ENCODE data around the gene GPX3. TPM values are rescaled to one million over a fixed set of nuclear protein-coding genes. Genes with fewer than 3 reads are reported as not detected.

The GPX3 gene
- total RNA-seq, 1 experiment from 2014 or later = 20.4 TPM

GRCh38 chr5:151008210-151008491 is 12.2 kb upstream of the GPX3 start:
- Histone ChIP-seq H4K20me1 (ENCODE audit: control insufficient read depth, insufficient read depth, insufficient read length) (no peaks in the 10 kb centered on the region), H4K5ac (ENCODE audit: insufficient read length, low read depth, low read length) (no peak overlapping the region), H2AFZ (ENCODE audit: low read length) (no peak overlapping the region), H3T11ph (ENCODE audit: low read length) (no peak overlapping the region), H3K4ac (ENCODE audit: low read depth, low read length) (no peak overlapping the region), H3K14ac (ENCODE audit: insufficient read depth, low read length) (no peak overlapping the region), H3K23me2 (ENCODE audit: insufficient read length, low read depth, low read length, poor library complexity, severe bottlenecking) (no peaks in the 10 kb centered on the region), H3K18ac (ENCODE audit: insufficient read length, low read depth, low read length) (no peak overlapping the region), H3K9me3 (ENCODE audit: control insufficient read depth, low read depth, low read length) (no peaks in the 10 kb centered on the region), H2BK120ac (ENCODE audit: low read depth, low read length, poor library complexity, severe bottlenecking) (no peak overlapping the region), H4K8ac (replicated peaks; ENCODE audit: insufficient read length, low read depth, low read length) (no peak overlapping the region), H3K23ac (ENCODE audit: insufficient read length, low read depth, low read length) (no peak overlapping the region), H3K4me1 (ENCODE audit: insufficient read depth, low read length) (no peaks in the 10 kb centered on the region), H3K56ac (ENCODE audit: insufficient read length, low read depth, low read length) (no peak overlapping the region), H3K9ac (ENCODE audit: extremely low read depth, insufficient read length, low read length) (no peak overlapping the region), H2AK5ac (ENCODE audit: insufficient read length, low read length) (no peak overlapping the region), H4K91ac (ENCODE audit: insufficient read length, low read depth, low read length) (no peak overlapping the region), H3K27ac (ENCODE audit: insufficient read length, low read depth, low read length) (no peak overlapping the region), H2BK20ac (ENCODE audit: low read depth, low read length, poor library complexity, severe bottlenecking) (no peak overlapping the region), H2BK12ac (ENCODE audit: insufficient read length, low read depth, low read length) (no peak overlapping the region), H3K79me2 (ENCODE audit: insufficient read depth, low read length) (no peaks in the 10 kb centered on the region), H3K79me1 (ENCODE audit: insufficient read depth, low read depth, low read length, poor library complexity, severe bottlenecking) (no peaks in the 10 kb centered on the region), H3K27me3 (ENCODE audit: insufficient read depth, low read length) (no peaks in the 10 kb centered on the region), H3K4me2 (ENCODE audit: insufficient read depth, insufficient read length, low read length) (no peak overlapping the region), H2BK5ac (ENCODE audit: insufficient read length, low read length) (no peak overlapping the region), H2BK15ac (ENCODE audit: low read depth, low read length) (no peak overlapping the region)
- Mint-ChIP-seq H3K27ac (no peak overlapping the region), H3K9me3 (no peaks in the 10 kb centered on the region), H3K36me3 (ENCODE audit: insufficient read depth in 1 of 3, low read depth in 3 of 3) (no peaks in the 10 kb centered on the region; a peak in 1 of 7 replicates), H3K4me1 (no peaks in the 10 kb centered on the region), H3K4me3 (no peak overlapping the region), H3K27me3 (ENCODE audit: low read depth) (peaks cover 16% of the 10 kb centered on the region)
- no peak for DNase-seq
- WGBS (ENCODE audit: extremely low coverage, insufficient read length, low lambda C conversion rate) = no CpG with 5 or more reads among the region's 2 CpGs
- no peak for TF ChIP-seq CTCF (conservative IDR thresholded peaks at IDR 0.05)

All from H9 (cell line).